AG10803 (cell line): ENCODE results near the gene PRR4.

Experiments
- DNase-seq: peaks from one replicate; pipeline ENCODE4 v3.0.0; 2010; ENCODE audit warnings: low read depth
- H3K4me3 ChIP-seq: 2 replicates; pipeline ENCODE4 v1.5.1; 2011; ENCODE audit warnings: mild to moderate bottlenecking, low read length, control low read depth
- CTCF ChIP-seq: conservative IDR thresholded peaks from 2 replicates; pipeline ENCODE4 v1.5.1; 2011; ENCODE audit warnings: mild to moderate bottlenecking, low read length, control low read depth, inconsistent platforms

The PRR4 gene

GRCh38 chr12:10863512-10864218 lies 14.4 kb upstream of the PRR4 start:
- no peak for TF ChIP-seq CTCF
- H3K4me3 ChIP-seq, result no peak overlapping the region
- DNase-seq, result peak; percentile 3

GRCh38 chr12:10861366-10861765 lies 12.1 kb upstream of the PRR4 start:
- TF ChIP-seq CTCF, result no peak
- no peak overlapping the region for H3K4me3 ChIP-seq
- peak; percentile 9 for DNase-seq

GRCh38 chr12:10855807-10856206 lies 6.5 kb upstream of the PRR4 start:
- DNase-seq, result no peak
- no peak for TF ChIP-seq CTCF
- H3K4me3 ChIP-seq, result no peak overlapping the region

GRCh38 chr12:10853776-10854175 lies 4.5 kb upstream of the PRR4 start:
- TF ChIP-seq CTCF, result no peak
- H3K4me3 ChIP-seq, result no peak overlapping the region
- DNase-seq, result no peak

- no peak for DNase-seq
- no peak overlapping the region for H3K4me3 ChIP-seq
- TF ChIP-seq CTCF, result no peak
Observed at GRCh38 chr12:10851243-10851858, 2.1 kb upstream of the PRR4 start.

- TF ChIP-seq CTCF, result no peak
Observed at GRCh38 chr12:10847744-10848143, 1.5 kb downstream of the PRR4 start.

GRCh38 chr12:10842862-10843261 lies 6.4 kb downstream of the PRR4 start:
- DNase-seq, result no peak
- no peak for TF ChIP-seq CTCF
- no peak overlapping the region for H3K4me3 ChIP-seq

More at GRCh38 chr12:10847744-10848143, 1.5 kb downstream of the PRR4 start:
- no peak for DNase-seq
- no peak overlapping the region for H3K4me3 ChIP-seq
